ENCODE data around the gene NPAS3.
"Not testable (repeated sequence)": the region's sequence is repeated elsewhere in the genome, so short reads cannot be mapped to it uniquely, and the experiment has no call there.

NPAS3 gene

GRCh38 chr14:33081259-33081658 lies 142.6 kb downstream of the NPAS3 start:
- Histone ChIP-seq H3K27me3 (ENCODE audit: insufficient read depth, poor library complexity, severe bottlenecking) (no peaks in the 10 kb centered on the region), H3K4me3 (replicated peaks; ENCODE audit: insufficient read depth, low read length) (no peak overlapping the region), H3K27ac (replicated peaks) (no peak overlapping the region)
- TF ChIP-seq REST (IDR thresholded peaks at IDR 0.05; ENCODE audit: insufficient replicate concordance, low read depth) (no peak), GABPA (IDR thresholded peaks at IDR 0.05; ENCODE audit: low read depth) (no peak), POLR2AphosphoS5 (IDR thresholded peaks at IDR 0.05; ENCODE audit: low read depth) (no peak), SPI1 (IDR thresholded peaks at IDR 0.05; ENCODE audit: borderline replicate concordance, low read depth) (no peak)
- TF ChIP-seq, protein P1, sequence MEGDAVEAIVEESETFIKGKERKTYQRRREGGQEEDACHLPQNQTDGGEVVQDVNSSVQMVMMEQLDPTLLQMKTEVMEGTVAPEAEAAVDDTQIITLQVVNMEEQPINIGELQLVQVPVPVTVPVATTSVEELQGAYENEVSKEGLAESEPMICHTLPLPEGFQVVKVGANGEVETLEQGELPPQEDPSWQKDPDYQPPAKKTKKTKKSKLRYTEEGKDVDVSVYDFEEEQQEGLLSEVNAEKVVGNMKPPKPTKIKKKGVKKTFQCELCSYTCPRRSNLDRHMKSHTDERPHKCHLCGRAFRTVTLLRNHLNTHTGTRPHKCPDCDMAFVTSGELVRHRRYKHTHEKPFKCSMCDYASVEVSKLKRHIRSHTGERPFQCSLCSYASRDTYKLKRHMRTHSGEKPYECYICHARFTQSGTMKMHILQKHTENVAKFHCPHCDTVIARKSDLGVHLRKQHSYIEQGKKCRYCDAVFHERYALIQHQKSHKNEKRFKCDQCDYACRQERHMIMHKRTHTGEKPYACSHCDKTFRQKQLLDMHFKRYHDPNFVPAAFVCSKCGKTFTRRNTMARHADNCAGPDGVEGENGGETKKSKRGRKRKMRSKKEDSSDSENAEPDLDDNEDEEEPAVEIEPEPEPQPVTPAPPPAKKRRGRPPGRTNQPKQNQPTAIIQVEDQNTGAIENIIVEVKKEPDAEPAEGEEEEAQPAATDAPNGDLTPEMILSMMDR (IDR thresholded peaks at IDR 0.05; ENCODE audit: insufficient read depth, low read length), result no peak
- DNase-seq (ENCODE audit: low read depth in 1 of 2, low spot score in 1 of 2), result no peak

DNA sequence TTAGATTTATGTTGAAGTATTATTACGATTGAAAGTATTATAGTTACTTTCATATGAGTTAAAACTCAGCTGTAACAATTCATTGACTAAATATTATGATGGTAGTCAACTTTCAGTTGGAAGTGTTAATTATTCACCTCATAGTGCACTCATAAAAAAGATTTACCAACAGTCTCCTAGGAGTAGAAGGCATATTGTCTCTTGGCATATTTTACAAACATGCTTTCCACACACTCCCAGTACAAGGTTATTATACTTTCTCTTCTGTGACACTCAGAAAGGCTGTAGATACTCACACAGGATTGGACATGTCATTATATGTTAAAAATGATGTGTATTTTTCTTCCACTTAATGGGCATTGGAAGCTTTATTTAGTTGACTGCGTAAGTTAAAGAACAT lies 147.1 kb downstream of the NPAS3 start:
- no peaks in the 10 kb centered on the region for H3K27me3 ChIP-seq (ENCODE audit: insufficient read depth, poor library complexity, severe bottlenecking)
- H3K27ac ChIP-seq (replicated peaks), result no peak overlapping the region
- TF ChIP-seq GABPA (IDR thresholded peaks at IDR 0.05; ENCODE audit: low read depth) (no peak), POLR2AphosphoS5 (IDR thresholded peaks at IDR 0.05; ENCODE audit: low read depth) (no peak), SPI1 (IDR thresholded peaks at IDR 0.05; ENCODE audit: borderline replicate concordance, low read depth) (no peak), REST (IDR thresholded peaks at IDR 0.05; ENCODE audit: insufficient replicate concordance, low read depth) (no peak)
- TF ChIP-seq, protein P1 (IDR thresholded peaks at IDR 0.05; ENCODE audit: insufficient read depth, low read length), result no peak
- H3K4me3 ChIP-seq (replicated peaks; ENCODE audit: insufficient read depth, low read length), result no peak overlapping the region
- no peak for DNase-seq (ENCODE audit: low read depth in 1 of 2, low spot score in 1 of 2)

DNA sequence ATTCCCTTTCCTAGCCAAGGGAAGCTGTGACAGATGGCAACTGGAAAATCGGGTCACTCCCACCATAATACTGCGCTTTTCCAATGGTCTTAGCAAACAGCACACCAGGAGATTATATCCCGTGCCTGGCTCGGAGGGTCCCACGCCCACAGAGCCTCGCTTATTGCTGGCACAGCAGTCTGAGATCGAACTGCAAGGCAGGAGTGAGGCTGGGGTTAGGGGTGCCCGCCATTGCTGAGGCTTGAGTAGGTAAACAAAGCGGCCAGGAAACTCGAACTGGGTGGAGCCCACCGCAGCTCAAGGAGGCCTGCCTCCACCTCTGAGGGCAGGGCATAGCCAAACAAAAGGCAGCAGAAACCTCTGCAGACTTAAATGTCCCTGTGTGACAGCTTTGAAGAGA lies 149.6 kb downstream of the NPAS3 start:
- H3K4me3 ChIP-seq (replicated peaks; ENCODE audit: insufficient read depth, low read length); H3K27ac ChIP-seq (replicated peaks); H3K27me3 ChIP-seq (ENCODE audit: insufficient read depth, poor library complexity, severe bottlenecking); DNase-seq (ENCODE audit: low read depth in 1 of 2, low spot score in 1 of 2): not testable (repeated sequence)

DNA sequence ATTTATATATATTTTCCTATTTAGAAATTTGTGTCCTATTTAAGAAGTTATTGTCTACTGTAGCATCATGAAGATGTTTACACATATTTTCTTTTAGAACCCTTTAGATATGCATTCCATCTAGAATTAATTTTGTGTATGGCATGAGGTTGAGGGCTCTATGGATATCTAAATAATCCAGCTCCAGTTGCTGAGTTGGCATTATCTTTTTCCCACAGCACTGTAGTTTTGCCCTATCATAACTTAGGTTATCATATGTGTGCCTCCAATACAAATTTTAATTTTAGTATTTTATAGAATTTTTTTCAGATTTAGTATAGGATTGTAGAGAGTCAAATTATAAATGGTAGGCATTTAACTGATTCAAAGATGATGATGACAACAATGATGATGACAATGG lies 159.3 kb downstream of the NPAS3 start:
- Histone ChIP-seq H3K27ac (replicated peaks) (no peak overlapping the region), H3K27me3 (ENCODE audit: insufficient read depth, poor library complexity, severe bottlenecking) (no peaks in the 10 kb centered on the region), H3K4me3 (replicated peaks; ENCODE audit: insufficient read depth, low read length) (no peak overlapping the region)
- TF ChIP-seq, protein P1 (IDR thresholded peaks at IDR 0.05; ENCODE audit: insufficient read depth, low read length), result no peak
- no peak for TF ChIP-seq SPI1 (IDR thresholded peaks at IDR 0.05; ENCODE audit: borderline replicate concordance, low read depth)
- no peak for TF ChIP-seq REST (IDR thresholded peaks at IDR 0.05; ENCODE audit: insufficient replicate concordance, low read depth)
- TF ChIP-seq GABPA (IDR thresholded peaks at IDR 0.05; ENCODE audit: low read depth), result no peak
- no peak for TF ChIP-seq POLR2AphosphoS5 (IDR thresholded peaks at IDR 0.05; ENCODE audit: low read depth)
- DNase-seq (ENCODE audit: low read depth in 1 of 2, low spot score in 1 of 2), result no peak

Measured in HL-60 (cell line).